ENCODE measurements around the gene FAM187B. TPM values are rescaled to one million over a fixed set of nuclear protein-coding genes. Genes with fewer than 3 reads are reported as not detected.

FAM187B gene
- not detected in 2 replicates for total RNA-seq

GRCh38 chr19:35228177-35228930 lies at the start of gene FAM187B:
TSS of gene FAM187B (minus strand) at chr19:35228739. CDS start at chr19:35228680, 59 bp downstream.

GRCh38 chr19:35268536-35269437 lies 40.2 kb upstream of the FAM187B start, which contains the start of gene USF2:
TSS of gene USF2 (plus strand) at chr19:35268962. CDS start at chr19:35269102, 140 bp downstream.

GRCh38 chr19:35248310-35249145 lies 20.0 kb upstream of the FAM187B start, which contains the start of gene LSR:
TSS of gene LSR (plus strand) at chr19:35249002. CDS start at chr19:35249023, 21 bp downstream.

Other genes with a start within 250 kb of the FAM187B start
- gene GRAMD1A, start 228.4 kb downstream of the FAM187B start, total RNA-seq = 66.8 and 123 TPM in 2 replicates
- gene SCN1B, start 198.3 kb downstream of the FAM187B start, total RNA-seq = 3.7 and 15.8 TPM in 2 replicates
- 5.7 TPM in 1 of 2 replicates, not detected in the other for gene HPN, start 187.0 kb downstream of the FAM187B start, total RNA-seq
- gene FXYD3, start 112.9 kb downstream of the FAM187B start, total RNA-seq = not detected in 2 replicates
- 0.49 TPM in 1 of 2 replicates, not detected in the other for gene LGI4, start 93.7 kb downstream of the FAM187B start, total RNA-seq
- gene FXYD1, start 89.9 kb downstream of the FAM187B start, total RNA-seq = 0.89 TPM in 1 of 2 replicates, not detected in the other
- 0.25 TPM in 1 of 2 replicates, not detected in the other for gene FXYD7, start 85.5 kb downstream of the FAM187B start, total RNA-seq
- 104 and 144 TPM in 2 replicates for gene FXYD5, start 74.0 kb downstream of the FAM187B start, total RNA-seq
- gene LSR, start 20.3 kb upstream of the FAM187B start, total RNA-seq = 39.8 and 88.1 TPM in 2 replicates
- gene USF2, start 40.2 kb upstream of the FAM187B start, total RNA-seq = 69.4 and 83.2 TPM in 2 replicates
- not detected in 2 replicates for gene HAMP, start 53.8 kb upstream of the FAM187B start, total RNA-seq
- gene MAG, start 63.4 kb upstream of the FAM187B start, total RNA-seq = 0.25 TPM in 1 of 2 replicates, not detected in the other
- 1.1 TPM in 1 of 2 replicates, not detected in the other for gene CD22, start 100.4 kb upstream of the FAM187B start, total RNA-seq
- not detected in 2 replicates for gene FFAR1, start 119.2 kb upstream of the FAM187B start, total RNA-seq
- not detected in 2 replicates for gene FFAR3, start 129.7 kb upstream of the FAM187B start, total RNA-seq
- not detected in 2 replicates for gene GPR42, start 142.3 kb upstream of the FAM187B start, total RNA-seq
- not detected in 2 replicates for gene FFAR2, start 219.5 kb upstream of the FAM187B start, total RNA-seq